Thoracic aorta (tissue), 2 donors: ENCODE data around the gene GABRA4. TPM values are rescaled to one million over a fixed set of nuclear protein-coding genes. Genes with fewer than 3 reads are reported as not detected.

Experiments used
- ATAC-seq: fragments of 150-250 bp; one replicate; pipeline ENCODE4 v1.8.0; 2017; ENCODE audit warnings: low read depth; ENCODE audit not compliant: insufficient number of reproducible peaks, low FRiP score
- DNase-seq: peaks from one replicate; pipeline ENCODE4 v3.0.0-alpha.2; 2020; ENCODE audit warnings: low spot score
- H3K27ac ChIP-seq, 2 donors: fragments of 200-600 bp; sonication (generic); 1 replicate in 1 of 2; 2 replicates in 1 of 2; pipeline ENCODE4 v1.5.1; 2016; ENCODE audit warnings: mild to moderate bottlenecking in 2 of 2, moderate library complexity in 2 of 2
- H3K27me3 ChIP-seq: fragments of 200-600 bp; sonication (generic); replicated peaks from 2 replicates; pipeline ENCODE4 v1.6.0; 2016; ENCODE audit warnings: mild to moderate bottlenecking; ENCODE audit not compliant: insufficient read depth
- H3K36me3 ChIP-seq: fragments of 200-600 bp; sonication (generic); one replicate; pipeline ENCODE4 v1.5.1; 2016
- H3K4me1 ChIP-seq, 2 donors: fragments of 200-600 bp; sonication (generic); 1 replicate in 1 of 2; 2 replicates in 1 of 2; pipeline versions ENCODE4 v1.5.1 to v1.6.0; 2016; ENCODE audit warnings: low read depth in 2 of 2, mild to moderate bottlenecking in 1 of 2; ENCODE audit not compliant: control insufficient read depth in 1 of 2
- H3K4me3 ChIP-seq: fragments of 200-600 bp; sonication (generic); 2 replicates; pipeline ENCODE4 v1.5.1; 2016; ENCODE audit warnings: mild to moderate bottlenecking
- H3K9me3 ChIP-seq: fragments of 200-600 bp; sonication (generic); 2 replicates; pipeline ENCODE4 v1.5.1; 2016
- total RNA-seq, 2 donors: library from RNA; depleted of rRNA; stranded (reverse); fragments of >200 nt; gene quantifications; one replicate each; pipeline versions ENCODE4 v1.1.0 to v1.2.3, GENCODE V29; 2016
- TF ChIP-seq, protein P1 (sequence below): fragments of 200-600 bp; sonication (generic); IDR thresholded peaks from one replicate; pipeline ENCODE4 v1.5.1; 2019; ENCODE audit warnings: antibody characterized with exemption

Gene GABRA4
- total RNA-seq, 2 donors from 2014 or later = 0.14 TPM; not detected in 1

DNA sequence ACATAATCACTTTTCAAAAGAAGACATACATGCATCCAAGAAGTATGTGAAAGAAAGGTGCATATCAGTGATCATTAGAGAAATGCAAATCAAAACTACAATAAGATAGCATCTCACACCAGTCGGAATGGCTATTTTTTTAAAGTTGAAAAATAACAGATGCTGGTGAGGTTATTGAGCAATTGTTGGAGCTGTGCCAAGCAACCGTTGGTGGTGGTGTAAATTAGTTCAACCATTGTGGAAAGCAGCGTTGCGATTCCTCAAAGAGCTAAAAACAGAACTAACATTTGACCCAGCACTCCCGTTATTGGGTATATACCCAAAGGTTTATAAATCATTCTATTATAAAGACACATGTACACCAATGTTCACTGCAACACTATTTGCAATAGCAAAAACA lies 98.6 kb downstream of the GABRA4 start:
- Histone ChIP-seq H3K36me3 (no peaks in the 10 kb centered on the region), H3K9me3 (no peaks in the 10 kb centered on the region), H3K4me1 (no peaks in the 10 kb centered on the region), H3K27me3 (no peaks in the 10 kb centered on the region), H3K27ac (no peak overlapping the region), H3K4me3 (no peak overlapping the region)
- TF ChIP-seq, protein P1, sequence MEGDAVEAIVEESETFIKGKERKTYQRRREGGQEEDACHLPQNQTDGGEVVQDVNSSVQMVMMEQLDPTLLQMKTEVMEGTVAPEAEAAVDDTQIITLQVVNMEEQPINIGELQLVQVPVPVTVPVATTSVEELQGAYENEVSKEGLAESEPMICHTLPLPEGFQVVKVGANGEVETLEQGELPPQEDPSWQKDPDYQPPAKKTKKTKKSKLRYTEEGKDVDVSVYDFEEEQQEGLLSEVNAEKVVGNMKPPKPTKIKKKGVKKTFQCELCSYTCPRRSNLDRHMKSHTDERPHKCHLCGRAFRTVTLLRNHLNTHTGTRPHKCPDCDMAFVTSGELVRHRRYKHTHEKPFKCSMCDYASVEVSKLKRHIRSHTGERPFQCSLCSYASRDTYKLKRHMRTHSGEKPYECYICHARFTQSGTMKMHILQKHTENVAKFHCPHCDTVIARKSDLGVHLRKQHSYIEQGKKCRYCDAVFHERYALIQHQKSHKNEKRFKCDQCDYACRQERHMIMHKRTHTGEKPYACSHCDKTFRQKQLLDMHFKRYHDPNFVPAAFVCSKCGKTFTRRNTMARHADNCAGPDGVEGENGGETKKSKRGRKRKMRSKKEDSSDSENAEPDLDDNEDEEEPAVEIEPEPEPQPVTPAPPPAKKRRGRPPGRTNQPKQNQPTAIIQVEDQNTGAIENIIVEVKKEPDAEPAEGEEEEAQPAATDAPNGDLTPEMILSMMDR = no peak
- ATAC-seq (no peak), DNase-seq (no peak)

DNA sequence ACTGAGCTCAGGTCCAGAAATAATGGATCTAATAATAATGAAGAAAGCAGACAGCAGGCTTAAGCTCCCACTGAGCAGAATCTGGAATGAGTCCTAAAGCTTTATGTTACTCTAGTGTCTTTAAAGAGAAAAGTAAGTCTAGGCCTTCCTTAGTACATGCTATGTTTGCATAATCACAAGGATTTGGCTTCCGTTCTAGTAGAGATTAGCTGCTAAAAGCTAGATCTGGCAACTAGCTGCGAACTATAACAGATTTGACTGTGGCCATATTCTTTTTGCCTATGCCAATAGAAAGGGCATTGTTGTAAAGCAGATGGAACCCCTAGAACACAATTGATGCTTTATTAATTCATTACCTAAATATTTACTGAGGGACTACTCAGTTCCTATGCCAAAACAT lies 103.3 kb downstream of the GABRA4 start:
- TF ChIP-seq, protein P1 = no peak
- ATAC-seq (no peak), DNase-seq (no peak)
- H3K27me3 ChIP-seq = no peaks in the 10 kb centered on the region
- no peak overlapping the region for H3K27ac ChIP-seq
- H3K4me3 ChIP-seq = no peak overlapping the region
- no peaks in the 10 kb centered on the region for H3K36me3 ChIP-seq
- no peaks in the 10 kb centered on the region for H3K9me3 ChIP-seq
- H3K4me1 ChIP-seq = no peaks in the 10 kb centered on the region

DNA sequence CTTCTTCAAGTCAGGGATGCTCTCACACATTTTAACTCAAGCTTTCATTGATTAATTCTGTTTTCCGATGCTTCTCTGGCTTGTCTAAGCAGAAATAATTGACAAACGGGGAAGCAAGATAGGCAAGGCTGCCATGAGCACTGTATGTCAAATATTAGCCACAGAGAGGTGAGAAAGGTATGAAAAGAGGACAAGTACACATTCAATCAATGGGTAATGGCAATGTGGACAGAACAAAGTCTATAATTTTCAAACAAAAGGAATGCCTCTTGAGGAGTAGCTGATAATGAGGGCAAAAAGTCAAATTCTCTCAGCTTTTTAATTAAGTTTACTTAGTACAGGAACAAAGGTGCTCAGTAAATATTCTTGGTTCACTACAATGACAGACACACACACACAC lies 104.0 kb downstream of the GABRA4 start:
- Histone ChIP-seq H3K4me3 (no peak overlapping the region), H3K27me3 (no peaks in the 10 kb centered on the region), H3K27ac (no peak overlapping the region), H3K9me3 (no peaks in the 10 kb centered on the region), H3K36me3 (no peaks in the 10 kb centered on the region), H3K4me1 (no peaks in the 10 kb centered on the region)
- no peak for ATAC-seq
- TF ChIP-seq, protein P1 = no peak
- no peak for DNase-seq

DNA sequence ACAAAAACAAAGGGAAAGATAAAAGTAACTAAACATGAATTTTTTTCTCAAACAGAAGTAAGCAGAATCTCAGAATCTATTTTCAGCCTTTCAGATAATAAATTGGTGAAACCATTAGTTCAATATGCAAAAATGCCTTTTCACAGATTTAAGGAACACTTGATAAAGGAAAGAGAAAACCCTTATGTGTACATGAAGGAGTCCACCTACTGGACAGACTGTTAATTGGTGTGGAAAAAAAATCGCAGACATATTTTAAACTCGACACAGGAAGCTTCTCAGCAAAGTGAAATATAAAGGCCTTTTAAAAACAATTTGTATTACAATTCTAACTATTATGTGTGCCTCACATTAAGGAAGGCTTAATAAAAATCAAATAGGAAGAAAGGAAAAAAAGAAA lies 106.7 kb downstream of the GABRA4 start:
- H3K27ac ChIP-seq = no peak overlapping the region
- no peaks in the 10 kb centered on the region for H3K36me3 ChIP-seq
- no peak for ATAC-seq
- no peaks in the 10 kb centered on the region for H3K27me3 ChIP-seq
- no peaks in the 10 kb centered on the region for H3K9me3 ChIP-seq
- TF ChIP-seq, protein P1 = no peak
- no peaks in the 10 kb centered on the region for H3K4me1 ChIP-seq
- DNase-seq = no peak
- H3K4me3 ChIP-seq = no peak overlapping the region

DNA sequence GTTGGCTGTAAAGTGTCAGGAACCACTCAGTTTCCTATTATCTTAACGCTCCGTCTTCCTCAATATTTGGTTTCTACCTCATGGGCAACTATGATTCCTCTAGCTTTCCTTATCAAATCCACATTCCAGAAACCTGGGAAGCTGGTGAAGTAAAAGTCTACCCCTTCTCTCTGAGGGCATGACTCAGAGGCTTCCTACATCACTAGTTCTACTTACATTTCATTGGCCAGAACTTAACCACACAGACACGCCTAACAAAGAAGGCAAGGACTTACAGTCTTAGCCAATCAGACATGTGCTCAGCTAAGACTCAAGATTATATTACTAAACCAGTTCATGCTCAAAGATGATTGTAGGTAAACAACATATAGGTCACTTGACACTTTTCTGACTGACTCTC lies 114.7 kb downstream of the GABRA4 start:
- no peaks in the 10 kb centered on the region for H3K36me3 ChIP-seq
- no peak overlapping the region for H3K4me3 ChIP-seq
- H3K9me3 ChIP-seq = no peaks in the 10 kb centered on the region
- no peaks in the 10 kb centered on the region for H3K4me1 ChIP-seq
- H3K27ac ChIP-seq = no peak overlapping the region
- H3K27me3 ChIP-seq = no peaks in the 10 kb centered on the region
- TF ChIP-seq, protein P1 = no peak
- ATAC-seq = no peak
- DNase-seq = no peak
